GM08714 (cell line): ENCODE data around the gene GDF2.

Experiments
- H3K4me3 ChIP-seq: fragments of 200-500 bp; sonication (Bioruptor generic); 2 replicates; pipeline ENCODE4 v1.5.1; 2014; ENCODE audit warnings: mild to moderate bottlenecking, low read length, inconsistent platforms
- ZNF274 ChIP-seq: IDR thresholded peaks from 2 replicates; pipeline ENCODE4 v1.6.1; 2012; ENCODE audit warnings: mild to moderate bottlenecking, low read depth, low read length

The GDF2 gene

GRCh38 chr10:47376522-47377220, 54.4 kb downstream of the GDF2 start:
- no peak for TF ChIP-seq ZNF274

More at GRCh38 chr10:47376522-47377220, 54.4 kb downstream of the GDF2 start:
- H3K4me3 ChIP-seq = no peak overlapping the region
